Esophagus squamous epithelium (tissue), 4 donors: ENCODE data around the gene MYO6.

Experiments
- POLR2A ChIP-seq, 4 donors: fragments of 450-650 bp; IDR thresholded peaks; one replicate each; pipeline ENCODE4 v1.6.1; 2017; ENCODE audit warnings: antibody characterized with exemption in 4 of 4, mild to moderate bottlenecking in 4 of 4, moderate library complexity in 3 of 4
- TF ChIP-seq, protein P1 (sequence below), 6 experiments: fragments of 450-650 bp in 4 of 6; fragments of 200-600 bp in 2 of 6; sonication (generic) in 2 of 6; IDR thresholded peaks; one replicate each; pipeline ENCODE4 v1.5.1; 2016 to 2019; ENCODE audit warnings: antibody characterized with exemption in 6 of 6, mild to moderate bottlenecking in 4 of 6, moderate library complexity in 4 of 6

DNA sequence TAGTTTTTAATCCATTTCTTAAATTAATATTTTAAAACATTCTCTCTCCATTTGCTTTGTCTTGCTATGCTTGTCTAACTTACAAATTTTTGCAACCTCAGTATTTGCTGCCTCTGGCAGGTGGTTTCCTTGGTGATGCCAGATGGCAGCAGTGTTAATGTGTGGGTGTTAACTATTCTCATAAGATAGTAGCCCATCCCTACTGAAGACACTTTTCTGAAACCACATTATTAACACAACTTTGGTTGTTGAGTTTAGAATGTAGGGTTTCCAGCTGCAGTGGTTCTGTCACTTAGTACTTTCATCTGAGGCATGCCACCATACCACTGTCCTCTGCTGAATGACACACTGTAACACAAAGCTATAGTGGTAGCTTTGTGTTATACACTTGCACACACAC is 75.1 kb downstream of the MYO6 start:
- TF ChIP-seq, protein P1, sequence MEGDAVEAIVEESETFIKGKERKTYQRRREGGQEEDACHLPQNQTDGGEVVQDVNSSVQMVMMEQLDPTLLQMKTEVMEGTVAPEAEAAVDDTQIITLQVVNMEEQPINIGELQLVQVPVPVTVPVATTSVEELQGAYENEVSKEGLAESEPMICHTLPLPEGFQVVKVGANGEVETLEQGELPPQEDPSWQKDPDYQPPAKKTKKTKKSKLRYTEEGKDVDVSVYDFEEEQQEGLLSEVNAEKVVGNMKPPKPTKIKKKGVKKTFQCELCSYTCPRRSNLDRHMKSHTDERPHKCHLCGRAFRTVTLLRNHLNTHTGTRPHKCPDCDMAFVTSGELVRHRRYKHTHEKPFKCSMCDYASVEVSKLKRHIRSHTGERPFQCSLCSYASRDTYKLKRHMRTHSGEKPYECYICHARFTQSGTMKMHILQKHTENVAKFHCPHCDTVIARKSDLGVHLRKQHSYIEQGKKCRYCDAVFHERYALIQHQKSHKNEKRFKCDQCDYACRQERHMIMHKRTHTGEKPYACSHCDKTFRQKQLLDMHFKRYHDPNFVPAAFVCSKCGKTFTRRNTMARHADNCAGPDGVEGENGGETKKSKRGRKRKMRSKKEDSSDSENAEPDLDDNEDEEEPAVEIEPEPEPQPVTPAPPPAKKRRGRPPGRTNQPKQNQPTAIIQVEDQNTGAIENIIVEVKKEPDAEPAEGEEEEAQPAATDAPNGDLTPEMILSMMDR (IDR thresholded peaks at IDR 0.05): no peak
- TF ChIP-seq POLR2A (IDR thresholded peaks at IDR 0.05): no peak
